ENCODE data around the gene MDGA2. TPM values are rescaled to one million over a fixed set of nuclear protein-coding genes. Genes with fewer than 3 reads are reported as not detected.

Gene MDGA2
- total and polyA plus RNA-seq, 8 donors: not detected

DNA sequence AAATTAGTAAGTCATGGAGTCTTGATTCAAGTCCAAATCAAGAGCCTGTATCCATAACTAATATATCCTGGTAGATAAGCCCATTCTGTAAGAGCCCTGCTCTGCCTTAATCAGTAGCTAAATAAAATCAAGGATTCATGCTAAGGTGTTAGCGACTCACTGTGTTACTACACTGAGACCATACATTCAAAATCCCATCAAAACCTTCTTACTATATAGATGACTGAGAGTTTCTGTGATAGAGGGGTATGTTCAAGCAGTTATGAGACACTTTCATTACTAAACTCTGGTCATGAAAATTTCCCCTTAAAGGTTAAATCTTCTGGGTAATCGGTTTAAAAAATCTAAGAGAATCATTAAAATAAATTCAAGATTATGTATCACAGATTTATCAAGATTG, 78.5 kb downstream of the MDGA2 start:
- no peak overlapping the region for H3K27ac ChIP-seq
- FAIRE-seq (no peak), ATAC-seq (no peak), DNase-seq (no peak)
- no peaks in the 10 kb centered on the region for H3K36me3 ChIP-seq
- intact Hi-C loops (cut with DNase I): no loop called here
- H3K4me1 ChIP-seq: no peaks in the 10 kb centered on the region
- no peak overlapping the region for H3K4me3 ChIP-seq
- H3K27me3 ChIP-seq: no peaks in the 10 kb centered on the region
- no peak for TF ChIP-seq CTCF (IDR thresholded peaks at IDR 0.05)
- 53 to 57% methylated on average over 2 of the region's 2 CpGs for WGBS, 2 donors
- H3K9me3 ChIP-seq: no peaks in the 10 kb centered on the region

- 42 to 47% methylated on average over 3 of the region's 3 CpGs for WGBS, 2 donors
- H3K9me3 ChIP-seq: no peaks in the 10 kb centered on the region
- intact Hi-C loops (cut with DNase I): no loop called here
- no peak for TF ChIP-seq CTCF (IDR thresholded peaks at IDR 0.05)
- H3K4me1 ChIP-seq: no peaks in the 10 kb centered on the region
- no peak for DNase-seq
- H3K4me3 ChIP-seq: no peak overlapping the region
- no peak for ATAC-seq
- H3K27me3 ChIP-seq: no peaks in the 10 kb centered on the region
- H3K27ac ChIP-seq: no peak overlapping the region
- no peaks in the 10 kb centered on the region for H3K36me3 ChIP-seq
- no peak for FAIRE-seq
Observed at GRCh38 chr14:47596232-47596631, 79.2 kb downstream of the MDGA2 start.

DNA sequence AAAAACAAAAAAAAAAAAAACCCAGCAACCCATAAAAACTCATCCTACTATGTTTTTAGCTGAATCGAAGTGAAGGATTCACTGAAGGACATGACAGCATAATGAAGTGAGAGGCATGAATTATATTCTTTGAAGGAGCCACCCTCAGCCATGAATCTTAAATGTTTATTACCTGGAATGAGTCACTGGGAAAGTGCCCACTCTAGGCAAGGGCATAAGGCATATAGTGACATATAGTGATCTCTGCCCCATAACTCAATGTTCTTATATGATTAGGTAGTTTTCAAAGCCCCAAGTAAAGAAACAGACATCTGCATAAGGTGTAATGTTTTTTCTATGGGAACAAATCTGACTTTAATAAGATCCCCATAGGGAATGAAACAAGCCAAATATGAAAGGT, 79.9 kb downstream of the MDGA2 start:
- no peak for TF ChIP-seq CTCF (IDR thresholded peaks at IDR 0.05)
- DNase-seq (no peak), ATAC-seq (no peak), FAIRE-seq (no peak)
- H3K9me3 ChIP-seq: no peaks in the 10 kb centered on the region
- H3K4me3 ChIP-seq: no peak overlapping the region
- H3K27ac ChIP-seq: no peak overlapping the region
- intact Hi-C loops (cut with DNase I): no loop called here
- 64 to 86% methylated on average over 1 of the region's 1 CpG for WGBS, 2 donors
- H3K4me1 ChIP-seq: no peaks in the 10 kb centered on the region
- no peaks in the 10 kb centered on the region for H3K36me3 ChIP-seq
- H3K27me3 ChIP-seq: no peaks in the 10 kb centered on the region

DNA sequence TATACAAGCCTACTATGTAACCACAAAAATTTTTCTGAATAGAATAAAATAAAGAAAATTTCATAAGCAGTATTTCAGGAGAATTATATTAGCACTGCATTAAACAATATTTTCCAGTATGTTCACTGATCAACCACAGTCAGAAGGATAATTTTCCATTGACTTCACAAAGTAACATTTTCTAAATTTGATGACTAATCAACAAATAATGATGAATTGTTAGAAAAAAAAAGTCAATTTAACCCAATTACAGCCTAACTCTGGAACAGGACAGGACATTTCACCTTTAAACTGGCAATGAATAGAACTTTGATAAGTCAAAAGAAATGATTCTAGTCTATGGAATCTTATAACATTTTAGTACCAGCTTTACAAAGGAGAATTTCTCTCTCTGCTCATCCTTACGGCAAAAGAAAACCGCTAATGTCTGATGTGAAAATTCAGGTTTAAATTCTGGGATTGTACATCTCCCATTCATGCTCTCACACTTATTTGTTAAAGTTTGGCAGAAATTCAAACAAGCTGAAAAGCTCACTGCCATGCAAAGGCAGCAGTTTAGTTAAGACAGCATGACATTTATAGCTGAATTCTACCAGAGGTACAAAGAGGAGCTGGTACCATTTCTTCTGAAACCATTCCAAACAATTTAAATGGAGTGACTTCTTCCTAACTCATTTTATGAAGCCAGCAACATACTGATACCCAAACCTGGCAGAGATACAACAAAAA, 84.5 kb downstream of the MDGA2 start:
- H3K27ac ChIP-seq: no peak overlapping the region
- no peak for ATAC-seq
- intact Hi-C loops (cut with DNase I): no loop called here
- no peak overlapping the region for H3K4me3 ChIP-seq
- no peak for FAIRE-seq
- H3K27me3 ChIP-seq: no peaks in the 10 kb centered on the region
- no peak for DNase-seq
- TF ChIP-seq CTCF (IDR thresholded peaks at IDR 0.05): no peak
- WGBS, 2 donors: 28 to 32% methylated on average over 2 of the region's 2 CpGs
- H3K9me3 ChIP-seq: no peaks in the 10 kb centered on the region
- H3K4me1 ChIP-seq: no peaks in the 10 kb centered on the region
- H3K36me3 ChIP-seq: no peaks in the 10 kb centered on the region

- WGBS, 2 donors: 64 to 80% methylated on average over 7 of the region's 7 CpGs
- no peak overlapping the region for H3K4me3 ChIP-seq
Observed at GRCh38 chr14:47585447-47585846, 90.0 kb downstream of the MDGA2 start.

More at GRCh38 chr14:47585447-47585846, 90.0 kb downstream of the MDGA2 start:
- FAIRE-seq: no peak
- H3K4me1 ChIP-seq: no peaks in the 10 kb centered on the region
- no peaks in the 10 kb centered on the region for H3K9me3 ChIP-seq
- no peaks in the 10 kb centered on the region for H3K27me3 ChIP-seq
- no peaks in the 10 kb centered on the region for H3K36me3 ChIP-seq
- ATAC-seq: no peak
- no peak for DNase-seq
- intact Hi-C loops (cut with DNase I): no loop called here
- H3K27ac ChIP-seq: no peak overlapping the region
- TF ChIP-seq CTCF (IDR thresholded peaks at IDR 0.05): no peak
